Hepatocyte (in vitro differentiated cells): ENCODE results near the gene SDK1. TPM values are rescaled to one million over a fixed set of nuclear protein-coding genes. Genes with fewer than 3 reads are reported as not detected.

Source experiments
- DNase-seq: peaks from one replicate; pipeline ENCODE4 v3.0.0-alpha.2; 2016; ENCODE audit warnings: low spot score
- H2AFZ ChIP-seq: fragments of 200-600 bp; sonication (generic); 2 replicates; pipeline ENCODE4 v1.6.0; 2016; ENCODE audit warnings: antibody characterized with exemption, mild to moderate bottlenecking
- H3K27ac ChIP-seq: fragments of 200-600 bp; sonication (generic); 2 replicates; pipeline ENCODE4 v1.5.1; 2016; ENCODE audit warnings: mild to moderate bottlenecking
- H3K27me3 ChIP-seq: fragments of 200-600 bp; sonication (generic); 2 replicates; pipeline ENCODE4 v1.6.1; 2016
- H3K36me3 ChIP-seq: fragments of 200-600 bp; sonication (generic); replicated peaks from 2 replicates; pipeline ENCODE4 v1.5.1; 2016; ENCODE audit warnings: low read depth; ENCODE audit not compliant: insufficient read depth
- H3K4me1 ChIP-seq: fragments of 200-600 bp; sonication (generic); 2 replicates; pipeline ENCODE4 v1.5.1; 2016; ENCODE audit warnings: mild to moderate bottlenecking, moderate library complexity; ENCODE audit not compliant: insufficient read depth
- H3K4me2 ChIP-seq: fragments of 200-600 bp; sonication (generic); 2 replicates; pipeline ENCODE4 v1.6.0; 2016
- H3K4me3 ChIP-seq: fragments of 200-600 bp; sonication (generic); 2 replicates; pipeline ENCODE4 v1.5.1; 2016; ENCODE audit warnings: mild to moderate bottlenecking
- H3K79me2 ChIP-seq: fragments of 200-600 bp; sonication (generic); 2 replicates; pipeline ENCODE4 v1.6.0; 2017; ENCODE audit warnings: mild to moderate bottlenecking
- H3K9me2 ChIP-seq: fragments of 200-600 bp; sonication (generic); replicated peaks from 2 replicates; pipeline ENCODE4 v1.6.0; 2017; ENCODE audit warnings: mild to moderate bottlenecking; ENCODE audit not compliant: insufficient read depth
- H3K9me3 ChIP-seq: fragments of 200-600 bp; sonication (generic); 2 replicates; pipeline ENCODE4 v1.5.1; 2016; ENCODE audit warnings: low read depth, mild to moderate bottlenecking
- H4K20me1 ChIP-seq: fragments of 200-600 bp; sonication (generic); 2 replicates; pipeline ENCODE4 v1.6.0; 2016; ENCODE audit warnings: mild to moderate bottlenecking; ENCODE audit not compliant: insufficient read depth, poor library complexity, severe bottlenecking
- CTCF ChIP-seq: fragments of 200-600 bp; sonication (generic); IDR thresholded peaks from 2 replicates; pipeline ENCODE4 v1.5.1; 2016; ENCODE audit warnings: antibody characterized with exemption, mild to moderate bottlenecking; ENCODE audit not compliant: poor library complexity
- EZH2 ChIP-seq: fragments of 200-600 bp; sonication (generic); IDR thresholded peaks from 2 replicates; pipeline ENCODE4 v1.6.1; 2016; ENCODE audit warnings: antibody characterized with exemption, mild to moderate bottlenecking, borderline replicate concordance
- EZH2phosphoT487 ChIP-seq: fragments of 200-600 bp; sonication (generic); IDR thresholded peaks from one replicate; pipeline ENCODE4 v1.6.1; 2018; ENCODE audit warnings: antibody characterized with exemption, mild to moderate bottlenecking, low read depth, moderate library complexity; ENCODE audit not compliant: unreplicated experiment, severe bottlenecking
- WGBS: methylation state at CpG from one replicate; pipeline ENCODE4 v1.1.6; 2016; ENCODE audit warnings: low lambda C conversion rate; ENCODE audit errors: missing lambda C conversion rate; 5-methylcytosine and 5-hydroxymethylcytosine counted together
- polyA plus RNA-seq: library from polyadenylated mRNA; unstranded; fragments of >200 nt; fragmentation: Nextera tagmentation; extraction: Ambion mirVana; gene quantifications from 2 replicates; pipeline ENCODE4 v1.2.1, GENCODE V29; 2016
- total RNA-seq: library from RNA; depleted of rRNA; stranded (reverse); fragments of >200 nt; gene quantifications from 2 replicates; pipeline ENCODE4 v1.2.3, GENCODE V29; 2014

The SDK1 gene
- total and polyA plus RNA-seq, 2 experiments from 2014 or later = 4.3 to 10.0 TPM

DNA sequence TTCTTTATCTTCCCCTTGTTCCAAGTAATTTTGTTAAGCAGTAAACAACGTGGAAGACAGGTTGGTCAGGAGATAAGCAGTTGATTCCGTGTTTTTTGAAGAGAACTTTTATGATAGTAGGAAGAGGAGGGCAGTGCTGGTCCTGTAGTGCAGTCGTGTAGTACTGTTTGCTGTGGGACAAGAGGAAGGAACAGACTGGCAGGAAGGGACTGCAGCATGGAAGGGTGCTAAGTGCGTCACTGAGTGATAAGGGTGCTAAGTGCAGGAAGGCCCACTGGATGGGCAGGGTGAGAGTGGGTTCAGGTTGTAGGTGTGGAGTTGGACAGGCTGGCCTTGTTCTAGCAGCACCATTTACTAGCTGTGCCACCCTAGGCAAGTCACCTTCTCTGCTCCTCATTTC is 125.0 kb downstream of the SDK1 start:
- Histone ChIP-seq H3K9me3 (no peaks in the 10 kb centered on the region), H3K9me2 (no peaks in the 10 kb centered on the region), H3K27me3 (no peaks in the 10 kb centered on the region), H3K79me2 (peaks cover 2% of the 10 kb centered on the region), H3K27ac (no peak overlapping the region), H3K4me2 (no peak overlapping the region), H3K36me3 (no peaks in the 10 kb centered on the region), H4K20me1 (no peaks in the 10 kb centered on the region), H3K4me3 (no peak overlapping the region), H3K4me1 (peaks cover 2% of the 10 kb centered on the region), H2AFZ (no peak overlapping the region)
- no peak for DNase-seq
- no peak for TF ChIP-seq EZH2phosphoT487
- TF ChIP-seq EZH2 = no peak
- WGBS = 26% methylated on average over 4 of the region's 4 CpGs

DNA sequence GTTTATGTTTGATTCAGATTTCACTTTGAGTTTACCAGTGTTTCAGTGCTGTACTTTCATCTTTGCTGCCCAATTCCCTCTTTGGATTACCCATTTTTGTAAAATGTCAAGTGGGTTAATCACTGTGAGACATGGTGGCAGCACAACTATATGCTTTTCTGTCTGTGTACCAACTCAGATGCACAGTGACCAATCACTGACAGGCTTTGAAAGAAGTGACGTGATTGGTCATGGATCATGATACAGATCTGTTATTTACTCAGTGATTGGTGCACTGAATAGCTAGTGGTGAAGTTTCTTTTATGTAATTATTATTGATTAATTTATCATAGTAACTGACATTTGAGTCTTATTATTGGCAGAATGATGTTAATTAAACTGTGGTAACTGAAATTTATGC is 126.9 kb downstream of the SDK1 start:
- H3K36me3 ChIP-seq = no peaks in the 10 kb centered on the region
- DNase-seq = no peak
- peaks cover 2% of the 10 kb centered on the region for H3K4me1 ChIP-seq
- 93% methylated on average over 1 of the region's 1 CpG for WGBS
- TF ChIP-seq EZH2phosphoT487 = no peak
- no peak for TF ChIP-seq EZH2
- TF ChIP-seq CTCF = no peak
- H3K27me3 ChIP-seq = no peaks in the 10 kb centered on the region
- no peaks in the 10 kb centered on the region for H4K20me1 ChIP-seq
- no peaks in the 10 kb centered on the region for H3K9me2 ChIP-seq
- no peaks in the 10 kb centered on the region for H3K9me3 ChIP-seq
- H3K79me2 ChIP-seq = peaks cover 2% of the 10 kb centered on the region
- no peak overlapping the region for H3K4me3 ChIP-seq
- no peak overlapping the region for H2AFZ ChIP-seq
- no peak overlapping the region for H3K4me2 ChIP-seq
- H3K27ac ChIP-seq = no peak overlapping the region

DNA sequence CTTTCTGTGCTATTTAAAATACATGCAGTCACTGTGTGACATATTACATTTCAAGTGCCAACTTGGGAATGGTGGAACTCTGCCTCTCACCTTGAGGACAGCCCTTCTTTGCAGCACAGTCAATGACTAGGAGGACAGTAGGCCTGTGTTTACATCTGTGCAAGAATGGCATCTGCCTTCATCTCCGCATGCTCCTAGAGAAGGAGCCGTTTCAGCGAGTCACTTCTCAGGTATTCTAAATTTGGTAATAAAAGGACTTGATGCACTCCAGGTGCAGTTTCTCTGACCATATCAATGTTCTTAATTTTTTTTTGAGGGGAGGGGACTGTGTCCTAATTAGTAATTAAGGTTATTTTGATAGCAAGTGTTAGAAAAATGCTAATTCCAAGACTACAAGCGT is 128.9 kb downstream of the SDK1 start:
- no peaks in the 10 kb centered on the region for H3K27me3 ChIP-seq
- WGBS = 62% methylated on average over 4 of the region's 4 CpGs
- H3K79me2 ChIP-seq = peaks cover 2% of the 10 kb centered on the region
- H4K20me1 ChIP-seq = no peaks in the 10 kb centered on the region
- H3K4me3 ChIP-seq = no peak overlapping the region
- no peaks in the 10 kb centered on the region for H3K9me2 ChIP-seq
- H3K27ac ChIP-seq = no peak overlapping the region
- H3K36me3 ChIP-seq = no peaks in the 10 kb centered on the region
- no peaks in the 10 kb centered on the region for H3K9me3 ChIP-seq
- no peak overlapping the region for H3K4me2 ChIP-seq
- TF ChIP-seq CTCF (no peak), EZH2 (no peak), EZH2phosphoT487 (no peak)
- no peak for DNase-seq
- no peaks in the 10 kb centered on the region for H3K4me1 ChIP-seq
- no peak overlapping the region for H2AFZ ChIP-seq

DNA sequence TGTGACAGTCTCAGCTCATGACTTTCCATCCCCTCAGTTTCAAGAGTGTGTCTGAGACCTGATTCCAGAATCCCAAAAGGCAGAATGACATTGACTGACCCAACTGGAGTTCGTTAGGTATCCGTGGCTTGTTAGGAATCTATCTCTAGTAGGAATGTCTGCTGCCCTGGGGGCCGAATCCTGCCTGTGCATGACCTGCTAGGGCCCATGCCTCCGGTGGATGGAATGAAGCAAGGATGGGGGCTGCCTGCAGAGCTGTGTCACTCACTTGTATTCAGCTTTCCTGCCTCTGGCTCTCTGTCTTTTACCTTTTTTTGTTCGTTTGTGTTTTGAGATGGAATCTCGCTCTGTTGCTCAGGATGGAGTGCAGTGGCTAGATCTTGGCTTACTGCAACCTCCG is 129.5 kb downstream of the SDK1 start:
- no peaks in the 10 kb centered on the region for H3K9me2 ChIP-seq
- H2AFZ ChIP-seq = no peak overlapping the region
- WGBS = 58% methylated on average over 7 of the region's 7 CpGs
- H4K20me1 ChIP-seq = no peaks in the 10 kb centered on the region
- H3K4me2 ChIP-seq = no peak overlapping the region
- H3K79me2 ChIP-seq = peaks cover 2% of the 10 kb centered on the region
- no peaks in the 10 kb centered on the region for H3K36me3 ChIP-seq
- H3K27ac ChIP-seq = no peak overlapping the region
- H3K4me3 ChIP-seq = no peak overlapping the region
- H3K27me3 ChIP-seq = no peaks in the 10 kb centered on the region
- H3K9me3 ChIP-seq = no peaks in the 10 kb centered on the region
- TF ChIP-seq EZH2phosphoT487 = no peak
- no peak for TF ChIP-seq EZH2
- TF ChIP-seq CTCF = no peak
- no peaks in the 10 kb centered on the region for H3K4me1 ChIP-seq
- no peak for DNase-seq
